Measurements from ENCODE around the gene CDCA5.
"Not testable (repeated sequence)": the region's sequence is repeated elsewhere in the genome, so short reads cannot be mapped to it uniquely, and the experiment has no call there.

The CDCA5 gene

GRCh38 chr11:65118891-65119669 lies 35.2 kb upstream of the CDCA5 start:
- not testable (repeated sequence) for DNase-seq (ENCODE audit: low read depth)

- DNase-seq (ENCODE audit: low read depth): no peak
Measured at GRCh38 chr11:65118097-65118837, 34.4 kb upstream of the CDCA5 start.

- peak; percentile 99 for DNase-seq (ENCODE audit: low read depth)
Measured at GRCh38 chr11:65117206-65118096, 33.6 kb upstream of the CDCA5 start, which contains the start of gene ZNHIT2. Gene ZNHIT2 (minus strand): TSS chr11:65117701. CDS start chr11:65117653, 48 bp downstream.

GRCh38 chr11:65116370-65117205 lies 32.7 kb upstream of the CDCA5 start:
- DNase-seq (ENCODE audit: low read depth): no peak

GRCh38 chr11:65115361-65116082 lies 31.7 kb upstream of the CDCA5 start:
- DNase-seq (ENCODE audit: low read depth): no peak

GRCh38 chr11:65114538-65115171 lies 30.8 kb upstream of the CDCA5 start:
- no peak for DNase-seq (ENCODE audit: low read depth)

- DNase-seq (ENCODE audit: low read depth): no peak
Measured at GRCh38 chr11:65113839-65114238, 30.0 kb upstream of the CDCA5 start.

GRCh38 chr11:65113361-65113756 lies 29.5 kb upstream of the CDCA5 start:
- DNase-seq (ENCODE audit: low read depth): no peak

- no peak for DNase-seq (ENCODE audit: low read depth)
Measured at GRCh38 chr11:65112546-65113360, 28.9 kb upstream of the CDCA5 start.

GRCh38 chr11:65111744-65112545 lies 28.1 kb upstream of the CDCA5 start, which contains the start of gene TM7SF2:
Gene TM7SF2 (plus strand): TSS chr11:65111872. CDS start chr11:65112016, 144 bp downstream.
- no peak for DNase-seq (ENCODE audit: low read depth)

- DNase-seq (ENCODE audit: low read depth): no peak
Measured at GRCh38 chr11:65111159-65111743, 27.4 kb upstream of the CDCA5 start.

- DNase-seq (ENCODE audit: low read depth): no peak
Measured at GRCh38 chr11:65110354-65110861, 26.6 kb upstream of the CDCA5 start.

- no peak for DNase-seq (ENCODE audit: low read depth)
Measured at GRCh38 chr11:65109231-65110198, 25.7 kb upstream of the CDCA5 start.

GRCh38 chr11:65108469-65109123 lies 24.8 kb upstream of the CDCA5 start:
- DNase-seq (ENCODE audit: low read depth): no peak

GRCh38 chr11:65107751-65108468 lies 24.1 kb upstream of the CDCA5 start:
- no peak for DNase-seq (ENCODE audit: low read depth)

All from HS-27A (cell line).